ENCODE data around the gene C9.

GRCh38 chr5:39411985-39412384, 47.7 kb upstream of the C9 start:
- TF ChIP-seq CTCF (IDR thresholded peaks at IDR 0.05) (no peak), POLR2A (IDR thresholded peaks at IDR 0.05) (no peak)

All from testis (tissue), 2 donors.